ENCODE results near the gene TP53TG3. TPM values are rescaled to one million over a fixed set of nuclear protein-coding genes. Genes with fewer than 3 reads are reported as not detected.
"Not testable (repeated sequence)": the region's sequence is repeated elsewhere in the genome, so short reads cannot be mapped to it uniquely, and the experiment has no call there.

The TP53TG3 gene
- total RNA-seq (0.17 TPM in 1 of 2 replicates, not detected in the other), polyA plus RNA-seq (not detected in 2 replicates), polyA minus RNA-seq (ENCODE audit: low replicate concordance) (0.55 TPM in 1 of 2 replicates, not detected in the other)
- not detected in 2 replicates for polyA plus RNA-seq (2012)

- H2AFZ ChIP-seq (ENCODE audit: low read length); H3K4me1 ChIP-seq (ENCODE audit: control insufficient read depth, extremely low read depth, insufficient read depth, low read length); H3K27me3 ChIP-seq (ENCODE audit: control insufficient read depth, insufficient read depth, low read length); H3K4me2 ChIP-seq (ENCODE audit: extremely low read depth, insufficient read depth, low read length); H3K36me3 ChIP-seq (ENCODE audit: control insufficient read depth, insufficient read depth, low read length); H3K9me3 ChIP-seq (ENCODE audit: control insufficient read depth, insufficient read depth, low read depth, low read length); H3K4me3 ChIP-seq (replicated peaks in 1 of 4; ENCODE audit: control extremely low read depth in 1 of 4, insufficient read depth in 1 of 4, low read depth in 3 of 4, low read length in 4 of 4); H3K9ac ChIP-seq (ENCODE audit: insufficient read depth, low read length); DNase-seq (ENCODE audit: low read depth in 2 of 2); H3K27ac ChIP-seq (ENCODE audit: insufficient read depth, low read length); H3K79me2 ChIP-seq (ENCODE audit: control insufficient read depth, insufficient read depth, low read length); H4K20me1 ChIP-seq (ENCODE audit: control insufficient read depth, extremely low read depth, insufficient read depth, low read length): not testable (repeated sequence)
Observed at GRCh38 chr16:32676065-32676464, at the start of gene TP53TG3. TSS of gene TP53TG3 (minus strand) at chr16:32676165. CDS start at chr16:32676097, 68 bp downstream.

GRCh38 chr16:32650876-32651275, 25.1 kb downstream of the TP53TG3 start:
- not testable (repeated sequence) for H2AFZ ChIP-seq (ENCODE audit: low read length); H3K27ac ChIP-seq (ENCODE audit: insufficient read depth, low read length); DNase-seq (ENCODE audit: low read depth in 2 of 2); H3K79me2 ChIP-seq (ENCODE audit: control insufficient read depth, insufficient read depth, low read length); H3K4me1 ChIP-seq (ENCODE audit: control insufficient read depth, extremely low read depth, insufficient read depth, low read length); H3K36me3 ChIP-seq (ENCODE audit: control insufficient read depth, insufficient read depth, low read length); H3K4me2 ChIP-seq (ENCODE audit: extremely low read depth, insufficient read depth, low read length); H3K9me3 ChIP-seq (ENCODE audit: control insufficient read depth, insufficient read depth, low read depth, low read length); H4K20me1 ChIP-seq (ENCODE audit: control insufficient read depth, extremely low read depth, insufficient read depth, low read length); H3K4me3 ChIP-seq (replicated peaks in 1 of 4; ENCODE audit: control extremely low read depth in 1 of 4, insufficient read depth in 1 of 4, low read depth in 3 of 4, low read length in 4 of 4); H3K27me3 ChIP-seq (ENCODE audit: control insufficient read depth, insufficient read depth, low read length); H3K9ac ChIP-seq (ENCODE audit: insufficient read depth, low read length)

- H2AFZ ChIP-seq (ENCODE audit: low read length); H3K4me1 ChIP-seq (ENCODE audit: control insufficient read depth, extremely low read depth, insufficient read depth, low read length); H3K4me3 ChIP-seq (replicated peaks in 1 of 4; ENCODE audit: control extremely low read depth in 1 of 4, insufficient read depth in 1 of 4, low read depth in 3 of 4, low read length in 4 of 4); H3K9me3 ChIP-seq (ENCODE audit: control insufficient read depth, insufficient read depth, low read depth, low read length); H3K27me3 ChIP-seq (ENCODE audit: control insufficient read depth, insufficient read depth, low read length); H3K9ac ChIP-seq (ENCODE audit: insufficient read depth, low read length); H3K79me2 ChIP-seq (ENCODE audit: control insufficient read depth, insufficient read depth, low read length); H3K4me2 ChIP-seq (ENCODE audit: extremely low read depth, insufficient read depth, low read length); DNase-seq (ENCODE audit: low read depth in 2 of 2); H3K27ac ChIP-seq (ENCODE audit: insufficient read depth, low read length); H4K20me1 ChIP-seq (ENCODE audit: control insufficient read depth, extremely low read depth, insufficient read depth, low read length); H3K36me3 ChIP-seq (ENCODE audit: control insufficient read depth, insufficient read depth, low read length): not testable (repeated sequence)
Observed at GRCh38 chr16:32647562-32647961, 28.4 kb downstream of the TP53TG3 start.

- not testable (repeated sequence) for DNase-seq (ENCODE audit: low read depth in 2 of 2); H3K27me3 ChIP-seq (ENCODE audit: control insufficient read depth, insufficient read depth, low read length); H3K4me2 ChIP-seq (ENCODE audit: extremely low read depth, insufficient read depth, low read length); H4K20me1 ChIP-seq (ENCODE audit: control insufficient read depth, extremely low read depth, insufficient read depth, low read length); H3K4me1 ChIP-seq (ENCODE audit: control insufficient read depth, extremely low read depth, insufficient read depth, low read length); H3K4me3 ChIP-seq (replicated peaks in 1 of 4; ENCODE audit: control extremely low read depth in 1 of 4, insufficient read depth in 1 of 4, low read depth in 3 of 4, low read length in 4 of 4); H3K9ac ChIP-seq (ENCODE audit: insufficient read depth, low read length); H3K36me3 ChIP-seq (ENCODE audit: control insufficient read depth, insufficient read depth, low read length); H3K27ac ChIP-seq (ENCODE audit: insufficient read depth, low read length); H3K79me2 ChIP-seq (ENCODE audit: control insufficient read depth, insufficient read depth, low read length); H2AFZ ChIP-seq (ENCODE audit: low read length); H3K9me3 ChIP-seq (ENCODE audit: control insufficient read depth, insufficient read depth, low read depth, low read length)
Observed at GRCh38 chr16:32646780-32647179, 29.2 kb downstream of the TP53TG3 start.

- H3K9me3 ChIP-seq (ENCODE audit: control insufficient read depth, insufficient read depth, low read depth, low read length); H3K4me1 ChIP-seq (ENCODE audit: control insufficient read depth, extremely low read depth, insufficient read depth, low read length); H3K9ac ChIP-seq (ENCODE audit: insufficient read depth, low read length); DNase-seq (ENCODE audit: low read depth in 2 of 2); H3K27ac ChIP-seq (ENCODE audit: insufficient read depth, low read length); H3K36me3 ChIP-seq (ENCODE audit: control insufficient read depth, insufficient read depth, low read length); H4K20me1 ChIP-seq (ENCODE audit: control insufficient read depth, extremely low read depth, insufficient read depth, low read length); H3K4me2 ChIP-seq (ENCODE audit: extremely low read depth, insufficient read depth, low read length); H3K4me3 ChIP-seq (replicated peaks in 1 of 4; ENCODE audit: control extremely low read depth in 1 of 4, insufficient read depth in 1 of 4, low read depth in 3 of 4, low read length in 4 of 4); H2AFZ ChIP-seq (ENCODE audit: low read length); H3K79me2 ChIP-seq (ENCODE audit: control insufficient read depth, insufficient read depth, low read length); H3K27me3 ChIP-seq (ENCODE audit: control insufficient read depth, insufficient read depth, low read length): not testable (repeated sequence)
Observed at GRCh38 chr16:32646177-32646576, 29.8 kb downstream of the TP53TG3 start.

GRCh38 chr16:32645278-32645908, 30.6 kb downstream of the TP53TG3 start:
- H3K27ac ChIP-seq (ENCODE audit: insufficient read depth, low read length); H3K79me2 ChIP-seq (ENCODE audit: control insufficient read depth, insufficient read depth, low read length); H3K4me2 ChIP-seq (ENCODE audit: extremely low read depth, insufficient read depth, low read length); H3K4me1 ChIP-seq (ENCODE audit: control insufficient read depth, extremely low read depth, insufficient read depth, low read length); DNase-seq (ENCODE audit: low read depth in 2 of 2); H3K4me3 ChIP-seq (replicated peaks in 1 of 4; ENCODE audit: control extremely low read depth in 1 of 4, insufficient read depth in 1 of 4, low read depth in 3 of 4, low read length in 4 of 4); H3K27me3 ChIP-seq (ENCODE audit: control insufficient read depth, insufficient read depth, low read length); H4K20me1 ChIP-seq (ENCODE audit: control insufficient read depth, extremely low read depth, insufficient read depth, low read length); H2AFZ ChIP-seq (ENCODE audit: low read length); H3K9me3 ChIP-seq (ENCODE audit: control insufficient read depth, insufficient read depth, low read depth, low read length); H3K36me3 ChIP-seq (ENCODE audit: control insufficient read depth, insufficient read depth, low read length); H3K9ac ChIP-seq (ENCODE audit: insufficient read depth, low read length): not testable (repeated sequence)

- not testable (repeated sequence) for H3K27me3 ChIP-seq (ENCODE audit: control insufficient read depth, insufficient read depth, low read length); DNase-seq (ENCODE audit: low read depth in 2 of 2)
Observed at GRCh38 chr16:32644715-32645114, 31.2 kb downstream of the TP53TG3 start.

More at GRCh38 chr16:32644715-32645114, 31.2 kb downstream of the TP53TG3 start:
- H3K9ac ChIP-seq (ENCODE audit: insufficient read depth, low read length); H3K9me3 ChIP-seq (ENCODE audit: control insufficient read depth, insufficient read depth, low read depth, low read length); H3K79me2 ChIP-seq (ENCODE audit: control insufficient read depth, insufficient read depth, low read length); H2AFZ ChIP-seq (ENCODE audit: low read length); H3K4me1 ChIP-seq (ENCODE audit: control insufficient read depth, extremely low read depth, insufficient read depth, low read length); H3K4me2 ChIP-seq (ENCODE audit: extremely low read depth, insufficient read depth, low read length); H4K20me1 ChIP-seq (ENCODE audit: control insufficient read depth, extremely low read depth, insufficient read depth, low read length); H3K27ac ChIP-seq (ENCODE audit: insufficient read depth, low read length); H3K4me3 ChIP-seq (replicated peaks in 1 of 4; ENCODE audit: control extremely low read depth in 1 of 4, insufficient read depth in 1 of 4, low read depth in 3 of 4, low read length in 4 of 4); H3K36me3 ChIP-seq (ENCODE audit: control insufficient read depth, insufficient read depth, low read length): not testable (repeated sequence)
